Measurements from ENCODE around the gene KCNIP4.
"Not testable (repeated sequence)": the region's sequence is repeated elsewhere in the genome, so short reads cannot be mapped to it uniquely, and the experiment has no call there.

Gene KCNIP4

GRCh38 chr4:20816287-20816686, 1132.3 kb downstream of the KCNIP4 start:
- no peak for DNase-seq

DNA sequence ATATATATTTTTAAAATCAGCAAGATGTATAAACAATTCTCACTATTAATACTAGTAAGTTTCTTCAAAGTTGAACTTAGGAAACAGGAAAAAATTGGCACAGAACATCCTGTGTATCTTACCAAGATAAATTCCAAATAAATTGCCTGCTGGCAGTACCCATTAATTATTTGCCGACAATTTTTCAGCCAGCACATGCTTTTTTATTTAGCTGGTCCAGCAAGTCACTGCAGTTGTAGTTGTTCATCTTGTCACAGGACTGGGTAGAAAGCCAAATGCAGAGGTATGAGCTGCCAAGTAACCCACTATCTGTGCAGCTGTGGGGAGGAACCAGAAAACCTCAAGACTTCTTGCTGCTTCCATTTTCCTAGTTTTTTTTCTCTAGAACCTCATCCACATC, 1134.9 kb downstream of the KCNIP4 start:
- no peak for DNase-seq

DNA sequence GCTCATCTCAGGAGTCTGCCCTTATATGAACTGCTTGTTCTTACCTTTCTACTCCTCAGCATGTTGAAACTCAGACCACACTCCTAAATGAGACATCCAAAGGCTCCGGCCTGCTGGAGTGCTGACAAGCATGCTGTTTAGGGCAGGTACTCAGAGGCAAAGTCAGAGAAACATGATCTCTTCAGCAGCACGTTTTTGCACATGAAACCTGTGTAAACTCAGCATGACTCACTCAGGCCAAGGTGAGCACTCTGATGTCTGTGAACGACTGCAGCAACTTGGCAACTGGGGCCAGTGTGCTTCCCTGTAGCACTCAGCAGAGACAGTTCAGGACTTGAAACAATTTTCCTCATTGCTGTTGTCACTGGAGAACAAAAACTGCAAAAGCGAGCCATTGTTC, 1138.8 kb downstream of the KCNIP4 start:
- no peak for DNase-seq

DNA sequence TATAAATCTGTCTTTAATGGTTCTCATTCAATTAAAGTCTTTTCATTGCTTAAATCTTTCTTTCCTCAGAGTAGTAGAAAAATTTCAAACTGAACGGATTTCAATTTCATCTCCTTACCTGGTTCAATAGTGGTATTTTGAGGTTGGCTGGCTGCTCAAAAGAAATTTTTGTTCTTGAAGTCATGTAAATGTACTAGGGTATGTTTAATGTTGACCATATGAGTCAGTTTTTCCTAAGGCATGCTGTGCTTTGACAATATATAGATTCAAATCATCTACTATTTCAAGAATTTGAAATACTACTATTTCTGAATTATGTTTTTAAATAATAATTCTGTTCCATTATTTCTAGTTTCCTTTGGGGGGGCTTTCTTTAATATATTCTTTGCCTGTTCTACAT, 1142.9 kb downstream of the KCNIP4 start:
- DNase-seq, result no peak

GRCh38 chr4:20787940-20788665, 1160.5 kb downstream of the KCNIP4 start:
- no peak for DNase-seq

DNA sequence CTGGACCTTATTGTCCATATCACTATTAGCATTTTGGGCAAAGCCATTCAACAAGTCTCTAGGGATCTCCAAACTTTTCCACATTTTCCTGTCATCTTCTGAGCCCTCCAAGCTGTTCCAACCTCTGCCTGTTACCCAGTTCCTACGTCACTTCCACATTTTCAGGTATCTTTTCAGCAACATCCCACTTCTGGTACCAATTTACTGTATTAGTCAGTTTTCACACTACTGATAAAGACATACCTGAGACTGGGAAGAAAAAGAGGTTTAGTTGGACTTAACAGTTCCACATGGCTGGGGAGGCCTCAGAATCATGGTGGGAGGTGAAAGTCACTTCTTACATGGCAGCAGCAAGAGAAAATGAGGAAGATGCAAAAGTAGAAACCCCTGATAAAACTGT, 1165.4 kb downstream of the KCNIP4 start:
- not testable (repeated sequence) for DNase-seq

- no peak for DNase-seq
Measured at GRCh38 chr4:20778896-20779295, 1169.7 kb downstream of the KCNIP4 start.

DNA sequence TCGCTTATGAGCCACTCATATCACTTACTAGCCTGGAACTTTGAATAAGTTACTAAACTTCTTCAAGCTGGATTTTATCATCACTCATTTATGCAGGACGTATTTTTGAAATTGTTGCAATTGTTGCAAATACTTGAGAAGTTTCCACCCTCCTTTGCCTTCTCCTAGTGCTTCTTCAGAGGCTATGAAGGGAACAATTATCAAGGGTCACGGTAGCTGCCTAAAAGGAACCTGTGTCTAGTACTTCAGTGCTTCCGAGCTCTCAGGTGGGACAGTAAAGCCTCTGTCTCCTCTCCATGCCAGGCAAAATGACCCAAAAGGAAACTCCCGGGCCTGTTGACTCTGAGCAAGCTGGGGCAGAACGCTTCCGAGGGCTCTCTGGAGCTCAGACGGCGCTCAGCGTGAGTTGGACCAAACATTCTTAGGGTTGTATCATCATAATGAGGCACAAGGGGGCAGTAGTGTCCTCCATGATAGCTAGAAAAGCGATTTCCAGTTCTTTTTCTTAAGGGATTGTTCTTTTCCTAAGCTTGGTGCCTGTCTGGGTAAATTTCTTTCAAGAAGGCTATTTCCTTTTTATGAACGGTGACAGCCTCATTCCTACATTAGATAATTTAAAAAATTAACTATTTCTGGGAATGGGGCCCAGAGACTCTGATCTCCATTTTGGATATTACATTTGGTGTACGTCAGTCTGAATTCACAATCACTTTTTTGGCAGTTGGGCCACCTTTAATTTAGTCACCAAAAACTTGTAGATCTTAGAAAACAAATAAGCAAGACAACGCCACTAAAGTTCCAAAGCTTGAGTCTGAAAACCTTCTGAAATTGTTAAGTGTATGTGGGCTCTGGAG, 1175.2 kb downstream of the KCNIP4 start:
- DNase-seq, result peak; percentile 15

DNA sequence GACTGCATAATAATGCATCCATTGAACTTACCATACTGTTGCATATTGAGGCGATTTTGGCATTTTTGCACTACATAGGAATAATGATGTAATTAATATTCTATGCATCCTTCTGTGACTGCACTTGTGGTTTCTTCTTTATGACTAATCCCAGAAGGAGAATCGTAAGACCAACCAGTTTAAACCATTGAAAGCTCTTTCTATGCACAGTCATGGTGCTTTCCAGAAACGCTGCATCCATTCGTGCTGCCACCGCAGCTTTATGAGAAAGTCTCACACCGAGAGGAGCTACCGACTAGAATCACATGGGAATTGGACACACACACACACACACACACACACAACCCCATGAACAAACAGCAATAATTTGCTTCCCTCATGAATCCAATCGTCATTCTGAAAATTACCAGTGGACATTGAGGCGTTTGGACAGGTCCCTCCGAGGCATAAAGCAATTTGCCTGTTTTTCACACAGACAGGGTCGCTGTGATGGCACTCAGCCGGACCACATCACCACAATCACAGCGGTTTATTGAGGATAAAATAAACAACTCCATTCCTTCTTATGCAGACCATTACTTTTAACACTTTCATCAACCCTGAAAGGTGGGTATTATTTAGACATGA, 1184.1 kb downstream of the KCNIP4 start:
- DNase-seq, result no peak

DNA sequence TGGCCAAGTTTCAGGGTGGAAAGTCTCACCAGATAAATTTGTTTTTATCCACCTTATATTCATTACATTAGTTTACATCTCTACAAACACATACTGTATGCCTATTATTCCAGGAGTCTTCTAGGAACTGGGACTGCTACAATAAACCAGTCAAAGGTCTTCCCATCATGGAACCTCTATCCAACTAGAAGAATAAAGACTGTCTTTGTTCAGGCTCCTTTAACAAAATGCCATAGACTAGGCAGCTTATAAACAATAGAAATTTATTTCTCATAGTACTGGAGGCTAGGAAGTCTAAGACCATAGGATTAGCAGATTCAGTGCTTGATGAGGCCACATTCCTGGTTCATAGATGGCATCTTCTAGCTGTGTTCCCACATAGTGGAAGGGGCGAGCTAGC, 1186.7 kb downstream of the KCNIP4 start:
- DNase-seq, result no peak

DNA sequence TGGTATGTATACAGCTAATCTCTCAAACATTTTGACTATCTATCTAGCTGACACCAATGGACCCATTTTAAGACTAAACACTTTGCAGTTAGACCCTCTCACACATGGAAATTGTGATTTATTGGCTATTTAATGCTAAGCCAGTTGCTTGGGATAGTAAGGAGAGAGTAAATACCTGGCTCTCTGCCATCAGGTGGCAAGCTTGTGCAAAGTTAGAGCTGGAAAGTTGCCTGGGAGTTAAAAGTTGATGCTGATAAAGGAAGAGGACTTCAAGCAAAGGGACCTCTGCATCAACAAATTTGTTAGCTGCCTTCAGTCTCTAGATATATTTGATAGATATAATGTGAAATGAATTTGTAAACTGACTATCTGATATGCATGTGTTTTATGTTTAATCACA, 1187.2 kb downstream of the KCNIP4 start:
- DNase-seq, result no peak

DNA sequence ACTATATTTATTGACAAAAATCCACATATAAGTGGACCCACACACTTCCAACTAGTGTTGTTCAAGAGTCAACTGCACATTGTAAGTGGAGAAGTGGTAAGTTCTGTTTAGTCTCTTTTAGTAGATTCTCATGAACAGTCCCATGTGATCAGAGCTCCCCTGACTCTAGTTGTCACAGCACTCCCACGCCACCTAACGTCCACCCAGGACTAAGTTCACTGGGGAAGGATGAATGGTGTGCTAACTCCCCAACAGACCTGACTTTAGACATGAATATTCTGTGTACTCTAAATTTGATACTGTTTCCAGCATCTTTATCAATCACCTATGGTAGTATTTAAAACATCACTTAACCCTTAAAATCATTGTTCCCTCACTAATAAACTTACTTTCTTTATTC, 1188.5 kb downstream of the KCNIP4 start:
- no peak for DNase-seq

DNA sequence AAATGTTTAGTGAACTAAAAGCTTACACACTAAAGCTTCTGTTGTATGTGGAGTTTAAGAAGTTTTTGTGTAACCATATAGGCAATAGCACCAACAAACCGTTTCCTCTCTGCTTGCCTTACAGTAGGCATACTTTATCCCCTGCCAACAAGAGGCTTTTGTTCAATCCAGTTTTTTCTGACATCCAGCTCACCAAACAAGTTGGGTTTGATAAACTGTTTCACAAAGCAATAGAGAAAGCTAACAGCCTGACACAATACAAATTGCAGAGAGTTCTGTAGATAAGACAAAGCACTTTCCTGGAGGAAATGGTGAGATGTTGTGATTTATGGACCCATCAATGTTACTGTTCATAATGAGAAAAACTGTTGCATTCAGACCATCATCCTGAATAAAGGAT, 1194.5 kb downstream of the KCNIP4 start:
- no peak for DNase-seq

DNA sequence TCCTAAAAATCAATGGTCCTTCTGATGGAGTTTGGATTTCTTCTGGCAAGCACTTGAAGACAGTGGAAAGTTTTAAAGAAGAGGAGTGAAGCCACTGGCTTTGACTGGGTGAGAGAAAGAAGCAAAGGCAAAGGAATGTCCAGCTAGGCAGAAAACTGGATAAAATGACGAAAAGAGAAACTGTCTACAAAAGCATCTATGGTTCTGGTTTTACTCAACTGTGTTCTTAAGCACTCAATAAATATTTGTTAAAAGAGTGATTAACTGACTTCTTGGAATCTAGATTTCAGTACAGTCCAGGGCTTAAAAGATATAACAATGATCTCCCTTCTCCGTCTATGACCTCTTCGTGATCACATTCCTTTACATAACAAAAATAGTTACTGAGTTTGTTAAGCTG, 1195.9 kb downstream of the KCNIP4 start:
- no peak for DNase-seq

DNA sequence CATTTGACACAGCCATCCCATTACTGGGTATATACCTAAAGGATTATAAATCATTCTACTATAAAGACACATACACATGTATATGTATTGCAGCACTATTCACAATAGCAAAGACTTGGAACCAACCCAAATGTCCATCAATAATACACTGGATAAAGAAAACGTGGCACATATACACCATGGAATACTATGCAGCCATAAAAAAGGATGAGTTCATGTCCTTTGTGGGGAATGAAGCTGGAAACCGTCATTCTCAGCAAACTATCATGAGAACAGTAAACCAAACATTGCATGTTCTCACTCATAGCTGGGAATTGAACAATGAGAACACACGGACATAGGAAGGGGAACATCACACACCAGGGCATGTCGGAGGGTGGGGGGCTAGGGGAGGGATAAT, 1202.6 kb downstream of the KCNIP4 start:
- not testable (repeated sequence) for DNase-seq

DNA sequence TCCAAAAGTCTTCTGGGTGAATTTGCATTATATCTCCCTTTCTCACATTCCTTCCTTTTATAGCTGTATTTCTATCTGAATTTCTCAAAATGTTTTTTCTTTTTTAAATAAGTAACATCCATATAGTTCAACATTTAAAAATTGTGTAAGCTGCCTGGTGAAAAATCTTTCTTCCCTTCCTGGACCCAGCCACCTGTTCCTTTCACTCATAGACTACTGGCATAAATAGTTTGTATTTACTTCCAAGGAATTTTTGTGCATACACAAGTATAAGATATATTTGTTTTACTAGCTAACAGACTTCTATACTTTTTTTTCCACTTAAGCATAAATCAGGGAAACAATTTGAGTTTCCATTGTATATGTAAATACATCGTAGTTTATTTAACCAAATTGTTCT, 1212.6 kb downstream of the KCNIP4 start:
- DNase-seq, result no peak

DNA sequence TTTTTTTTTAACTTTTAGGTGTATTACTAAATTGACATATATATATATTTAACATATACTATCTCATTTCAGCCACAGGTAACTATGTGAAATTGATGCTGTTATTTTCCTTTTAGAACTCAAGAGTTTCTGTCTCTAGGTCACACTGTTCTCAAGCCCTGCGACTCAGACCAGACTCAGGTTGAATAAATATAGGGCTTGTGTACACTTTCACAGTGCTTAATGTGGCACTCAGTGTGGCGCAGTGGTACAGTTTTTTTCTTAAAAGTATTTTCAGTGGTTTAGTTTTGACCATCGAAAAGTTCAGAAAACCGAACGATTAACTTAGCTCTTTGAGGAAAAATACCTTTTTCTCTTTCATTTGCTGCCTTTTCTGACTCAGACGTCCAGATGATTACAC, 1223.7 kb downstream of the KCNIP4 start:
- DNase-seq, result no peak

- no peak for DNase-seq
Measured at GRCh38 chr4:20723463-20723862, 1225.1 kb downstream of the KCNIP4 start.

- no peak for DNase-seq
Measured at GRCh38 chr4:20723019-20723418, 1225.6 kb downstream of the KCNIP4 start.

DNA sequence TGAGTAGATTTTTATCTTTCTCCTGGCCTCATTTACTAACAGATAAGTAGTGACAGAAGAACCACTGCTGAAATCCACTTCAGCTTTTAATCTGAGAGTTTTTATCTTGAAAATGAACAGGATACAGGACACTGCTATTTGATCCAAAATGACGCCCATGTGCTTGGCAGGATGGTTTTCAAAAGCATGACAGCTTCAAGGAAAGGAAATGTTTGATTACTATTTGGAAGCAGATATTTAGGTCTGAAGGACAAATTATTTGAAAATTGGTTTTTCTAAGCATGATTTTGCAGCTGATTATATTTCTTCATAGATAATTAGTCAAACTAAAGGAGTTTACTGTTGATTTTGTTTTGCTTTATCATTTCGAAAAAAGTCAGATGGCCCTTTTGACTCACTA, 1237.2 kb downstream of the KCNIP4 start:
- DNase-seq, result no peak

GRCh38 chr4:20700007-20700761, 1248.4 kb downstream of the KCNIP4 start, which contains the start of gene PACRGL:
Gene PACRGL, plus strand, starts transcription at chr4:20700458. Its CDS starts 4,024 bp downstream, at chr4:20704482.
- DNase-seq, result peak; percentile 77

- DNase-seq, result no peak
Measured at GRCh38 chr4:20698820-20699219, 1249.8 kb downstream of the KCNIP4 start.

GRCh38 chr4:20698382-20698781, 1250.2 kb downstream of the KCNIP4 start:
- no peak for DNase-seq
